RPMI8226 (cell line): ENCODE data around the gene SIK3.

Experiments used
- DNase-seq: peaks from one replicate; pipeline ENCODE4 v3.0.0-alpha.2; 2015

The SIK3 gene

GRCh38 chr11:116997071-116997470 lies 101.2 kb downstream of the SIK3 start:
- no peak for DNase-seq

GRCh38 chr11:116994195-116994594 lies 104.0 kb downstream of the SIK3 start:
- no peak for DNase-seq

GRCh38 chr11:116993599-116993998 lies 104.6 kb downstream of the SIK3 start:
- no peak for DNase-seq

- no peak for DNase-seq
Observed at GRCh38 chr11:116991491-116991890, 106.7 kb downstream of the SIK3 start.

- DNase-seq: no peak
Observed at GRCh38 chr11:116990811-116991210, 107.4 kb downstream of the SIK3 start.

- no peak for DNase-seq
Observed at GRCh38 chr11:116990061-116990473, 108.2 kb downstream of the SIK3 start.

GRCh38 chr11:116989184-116989583 lies 109.0 kb downstream of the SIK3 start:
- no peak for DNase-seq

- peak; percentile 58 for DNase-seq
Observed at GRCh38 chr11:116986521-116987105, 111.6 kb downstream of the SIK3 start.

- no peak for DNase-seq
Observed at GRCh38 chr11:116984589-116984988, 113.6 kb downstream of the SIK3 start.

- DNase-seq: no peak
Observed at GRCh38 chr11:116984186-116984585, 114.0 kb downstream of the SIK3 start.

GRCh38 chr11:116981266-116981885 lies 116.9 kb downstream of the SIK3 start:
- DNase-seq: no peak

GRCh38 chr11:116980136-116980793 lies 118.0 kb downstream of the SIK3 start:
- no peak for DNase-seq

GRCh38 chr11:116976941-116977570 lies 121.2 kb downstream of the SIK3 start:
- DNase-seq: no peak

GRCh38 chr11:116975661-116976060 lies 122.6 kb downstream of the SIK3 start:
- DNase-seq: no peak

GRCh38 chr11:116973270-116973669 lies 125.0 kb downstream of the SIK3 start:
- DNase-seq: no peak

GRCh38 chr11:116972691-116973090 lies 125.5 kb downstream of the SIK3 start:
- DNase-seq: no peak

- no peak for DNase-seq
Observed at GRCh38 chr11:116970485-116971292, 127.5 kb downstream of the SIK3 start.

GRCh38 chr11:116969694-116970093 lies 128.5 kb downstream of the SIK3 start:
- DNase-seq: no peak

- no peak for DNase-seq
Observed at GRCh38 chr11:116964269-116964668, 134.0 kb downstream of the SIK3 start.

GRCh38 chr11:116963813-116964212 lies 134.4 kb downstream of the SIK3 start:
- DNase-seq: no peak

- no peak for DNase-seq
Observed at GRCh38 chr11:116962108-116962507, 136.1 kb downstream of the SIK3 start.

- no peak for DNase-seq
Observed at GRCh38 chr11:116960930-116961329, 137.3 kb downstream of the SIK3 start.

- DNase-seq: no peak
Observed at GRCh38 chr11:116958246-116958645, 140.0 kb downstream of the SIK3 start.
